Measurements from ENCODE around the gene PTPN20. TPM values are rescaled to one million over a fixed set of nuclear protein-coding genes. Genes with fewer than 3 reads are reported as not detected.

The PTPN20 gene
- total RNA-seq, 4 donors from 2014 or later = 2.9 TPM; not detected in 3

DNA sequence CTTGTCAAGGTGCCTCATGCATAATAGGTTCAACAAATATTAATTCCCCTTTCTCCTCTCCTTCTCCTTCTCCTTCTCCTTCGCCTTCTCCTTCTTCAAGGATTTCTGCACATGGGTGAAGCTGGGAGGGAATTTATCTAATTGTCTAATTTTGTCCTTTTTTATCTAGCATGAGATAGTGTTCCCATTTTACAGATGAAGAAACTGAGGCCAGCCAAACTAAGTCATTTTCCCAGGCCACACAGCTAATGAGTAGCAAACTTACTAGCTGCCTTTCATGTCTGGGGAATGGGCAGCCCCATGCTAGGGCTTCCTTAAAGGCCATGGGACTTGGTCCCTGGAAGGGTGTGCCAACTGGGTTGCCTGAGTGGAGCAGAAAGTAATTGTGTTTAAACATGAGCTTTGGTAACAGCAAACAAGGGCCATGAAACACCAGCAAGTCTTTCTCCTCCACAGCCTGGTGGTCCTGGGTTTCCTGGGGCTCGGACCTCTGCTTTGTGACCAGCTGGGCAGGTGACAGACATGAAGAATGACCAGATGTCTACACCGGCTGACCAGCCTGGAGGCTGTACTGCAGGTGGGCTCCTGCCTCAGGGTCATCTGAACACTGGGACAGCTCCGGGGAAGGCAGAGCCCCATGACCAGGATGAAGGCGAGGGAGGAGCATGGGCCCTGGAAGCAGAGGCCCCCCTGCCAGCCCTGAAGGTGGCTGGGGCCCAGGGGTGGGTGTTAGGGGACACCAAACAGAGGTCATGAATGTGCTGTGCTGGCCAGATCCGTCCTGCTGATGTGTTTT is 138.0 kb downstream of the PTPN20 start:
- TF ChIP-seq, protein P1, sequence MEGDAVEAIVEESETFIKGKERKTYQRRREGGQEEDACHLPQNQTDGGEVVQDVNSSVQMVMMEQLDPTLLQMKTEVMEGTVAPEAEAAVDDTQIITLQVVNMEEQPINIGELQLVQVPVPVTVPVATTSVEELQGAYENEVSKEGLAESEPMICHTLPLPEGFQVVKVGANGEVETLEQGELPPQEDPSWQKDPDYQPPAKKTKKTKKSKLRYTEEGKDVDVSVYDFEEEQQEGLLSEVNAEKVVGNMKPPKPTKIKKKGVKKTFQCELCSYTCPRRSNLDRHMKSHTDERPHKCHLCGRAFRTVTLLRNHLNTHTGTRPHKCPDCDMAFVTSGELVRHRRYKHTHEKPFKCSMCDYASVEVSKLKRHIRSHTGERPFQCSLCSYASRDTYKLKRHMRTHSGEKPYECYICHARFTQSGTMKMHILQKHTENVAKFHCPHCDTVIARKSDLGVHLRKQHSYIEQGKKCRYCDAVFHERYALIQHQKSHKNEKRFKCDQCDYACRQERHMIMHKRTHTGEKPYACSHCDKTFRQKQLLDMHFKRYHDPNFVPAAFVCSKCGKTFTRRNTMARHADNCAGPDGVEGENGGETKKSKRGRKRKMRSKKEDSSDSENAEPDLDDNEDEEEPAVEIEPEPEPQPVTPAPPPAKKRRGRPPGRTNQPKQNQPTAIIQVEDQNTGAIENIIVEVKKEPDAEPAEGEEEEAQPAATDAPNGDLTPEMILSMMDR (IDR thresholded peaks at IDR 0.05) = no peak
- TF ChIP-seq POLR2A (IDR thresholded peaks at IDR 0.05) = no peak
- Histone ChIP-seq H3K27ac (no peak overlapping the region), H3K4me3 (no peak overlapping the region), H3K36me3 (no peaks in the 10 kb centered on the region), H3K4me1 (no peaks in the 10 kb centered on the region), H3K27me3 (no peaks in the 10 kb centered on the region), H3K9me3 (no peaks in the 10 kb centered on the region)
- peak in 2 of 3 donors; percentile 26 to 28 for DNase-seq

DNA sequence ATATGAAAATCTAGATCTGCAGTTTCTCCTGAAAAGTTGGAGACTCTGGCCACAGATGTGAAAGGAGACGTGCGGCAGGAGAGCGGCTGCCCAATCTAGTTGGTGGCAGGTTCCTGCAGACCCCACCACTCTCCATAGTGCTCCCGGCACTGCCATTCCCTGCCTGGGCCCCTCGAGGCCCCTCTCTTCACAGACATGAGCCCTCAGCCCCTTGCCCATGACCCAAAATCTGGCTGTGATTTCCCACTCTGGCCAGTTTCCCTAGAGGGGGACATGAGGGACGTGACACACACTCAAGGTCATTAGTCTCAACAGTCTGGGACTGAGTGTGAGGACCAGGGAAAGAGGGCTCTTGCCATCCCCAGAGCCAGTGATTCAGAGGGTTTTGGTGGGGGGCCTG is 138.7 kb downstream of the PTPN20 start:
- no peak overlapping the region for H3K27ac ChIP-seq
- no peak for TF ChIP-seq POLR2A (IDR thresholded peaks at IDR 0.05)
- TF ChIP-seq, protein P1 (IDR thresholded peaks at IDR 0.05) = no peak
- no peaks in the 10 kb centered on the region for H3K36me3 ChIP-seq
- no peak overlapping the region for H3K4me3 ChIP-seq
- no peaks in the 10 kb centered on the region for H3K9me3 ChIP-seq
- DNase-seq = peak in 2 of 3 donors; percentile 18 to 30
- H3K4me1 ChIP-seq = no peaks in the 10 kb centered on the region
- H3K27me3 ChIP-seq = no peaks in the 10 kb centered on the region

GRCh38 chr10:47050618-47051455 is 139.6 kb downstream of the PTPN20 start:
- TF ChIP-seq POLR2A (IDR thresholded peaks at IDR 0.05) = no peak
- TF ChIP-seq, protein P1 (IDR thresholded peaks at IDR 0.05) = no peak
- Histone ChIP-seq H3K4me3 (no peak overlapping the region), H3K9me3 (no peaks in the 10 kb centered on the region), H3K27ac (no peak overlapping the region), H3K36me3 (no peaks in the 10 kb centered on the region), H3K4me1 (no peaks in the 10 kb centered on the region), H3K27me3 (no peaks in the 10 kb centered on the region)
- DNase-seq = peak in 1 of 3 donors; percentile 24

DNA sequence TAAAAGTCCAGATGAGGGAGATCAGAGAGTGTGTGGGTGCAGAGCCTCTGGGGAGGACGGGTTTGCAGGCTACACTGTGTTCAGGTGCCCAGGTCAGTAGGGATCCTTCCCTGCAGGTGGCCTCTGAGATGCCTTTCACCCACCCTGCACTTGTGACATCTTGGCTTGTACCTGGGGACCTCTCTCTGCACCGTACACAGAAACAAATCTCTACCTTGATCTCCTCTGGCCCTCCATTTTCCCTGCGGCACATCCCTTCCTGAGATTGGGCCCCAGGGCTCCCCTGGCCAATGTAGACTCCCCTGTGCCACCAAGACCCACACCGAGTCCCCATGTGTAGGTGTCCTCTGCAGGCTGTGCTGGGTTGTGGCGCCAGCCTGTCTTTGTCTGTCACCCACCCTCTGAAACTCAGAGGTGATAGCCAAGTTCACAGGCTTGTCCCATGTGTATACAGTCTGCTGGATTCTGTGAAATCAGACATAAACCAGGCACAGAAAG is 140.6 kb downstream of the PTPN20 start:
- H3K4me1 ChIP-seq = no peaks in the 10 kb centered on the region
- no peak overlapping the region for H3K4me3 ChIP-seq
- H3K27ac ChIP-seq = no peak overlapping the region
- TF ChIP-seq POLR2A (IDR thresholded peaks at IDR 0.05) = no peak
- TF ChIP-seq, protein P1 (IDR thresholded peaks at IDR 0.05) = no peak
- H3K27me3 ChIP-seq = no peaks in the 10 kb centered on the region
- DNase-seq = no peak
- H3K36me3 ChIP-seq = no peaks in the 10 kb centered on the region
- H3K9me3 ChIP-seq = no peaks in the 10 kb centered on the region

Measured in Peyer's patch (tissue), 4 donors.